IMR-90 (cell line): ENCODE data around the gene MICAL3. TPM values are rescaled to one million over a fixed set of nuclear protein-coding genes. Genes with fewer than 3 reads are reported as not detected.

Experiments used
- ATAC-seq: fragments of 200-7000 bp; cut with Tn5 transposase; 2 replicates; pipeline ENCODE4 v1.9.1; 2020; ENCODE audit warnings: low read depth, mild to moderate bottlenecking, moderate library complexity
- BruUV-seq: library from RNA; stranded (reverse); fragments of 400-500 nt; replicated peaks from 2 replicates; lab custom pipeline; 2021; lab: Mats Ljungman, UMichigan
- CTCF ChIA-PET: fragments of 300-600 bp; formaldehyde crosslinking; extraction: SDS; loops from one replicate; lab custom pipeline; 2021; ENCODE audit warnings: antibody characterized with exemption; lab: Yijun Ruan, JAX
- POLR2A ChIA-PET: fragments of 300-600 bp; sonication (Branson Sonifier 250); formaldehyde crosslinking; loops from one replicate; lab custom pipeline; 2022; ENCODE audit warnings: antibody characterized with exemption; ENCODE audit not compliant: unreplicated experiment; lab: Charles Lee
- DNase-seq: peaks from one replicate; pipeline ENCODE4 v3.0.0; 2013
- H2AFZ ChIP-seq: replicated peaks from 2 replicates; pipeline ENCODE3; 2013; ENCODE audit warnings: low read length, mild to moderate bottlenecking; ENCODE audit not compliant: poor library complexity
- H2AK5ac ChIP-seq: 2 replicates; pipeline ENCODE4 v1.6.1; 2013; ENCODE audit warnings: low read depth, low read length, inconsistent platforms
- H2AK9ac ChIP-seq: replicated peaks from 2 replicates; pipeline ENCODE3; 2013; ENCODE audit warnings: mild to moderate bottlenecking, low read depth, low read length, moderate library complexity; ENCODE audit not compliant: poor library complexity
- H2BK120ac ChIP-seq: 2 replicates; pipeline ENCODE4 v1.6.1; 2013; ENCODE audit warnings: low read depth, low read length, inconsistent platforms
- H2BK15ac ChIP-seq: 3 replicates; pipeline ENCODE4 v1.6.1; 2013; ENCODE audit warnings: low read depth, low read length, inconsistent platforms
- H2BK20ac ChIP-seq: 2 replicates; pipeline ENCODE4 v1.6.1; 2013; ENCODE audit warnings: low read depth, mild to moderate bottlenecking, inconsistent platforms, low read length, moderate library complexity
- H2BK5ac ChIP-seq: 2 replicates; pipeline ENCODE4 v1.6.1; 2013; ENCODE audit warnings: mild to moderate bottlenecking, low read depth, low read length, inconsistent platforms; ENCODE audit not compliant: poor library complexity, severe bottlenecking
- H3K14ac ChIP-seq: replicated peaks from 2 replicates; pipeline ENCODE4 v1.6.1; 2013; ENCODE audit warnings: low read depth, low read length, inconsistent platforms
- H3K18ac ChIP-seq: 2 replicates; pipeline ENCODE4 v1.6.1; 2013; ENCODE audit warnings: low read depth, low read length, control low read depth
- H3K23ac ChIP-seq: 2 replicates; pipeline ENCODE4 v1.6.1; 2013; ENCODE audit warnings: low read depth, low read length, inconsistent platforms
- H3K27ac ChIP-seq: 2 replicates; pipeline ENCODE4 v1.5.1; 2013; ENCODE audit warnings: mild to moderate bottlenecking, control low read depth, low read length; ENCODE audit not compliant: insufficient read depth
- H3K27me3 ChIP-seq: 2 replicates; pipeline ENCODE4 v1.6.1; 2013; ENCODE audit warnings: low read length; ENCODE audit not compliant: control insufficient read depth, insufficient read depth
- H3K36me3 ChIP-seq: 2 replicates; pipeline ENCODE4 v1.6.1; 2013; ENCODE audit warnings: low read length, mixed read lengths; ENCODE audit not compliant: control insufficient read depth, insufficient read depth
- H3K4ac ChIP-seq: 2 replicates; pipeline ENCODE4 v1.6.1; 2013; ENCODE audit warnings: low read depth, low read length, inconsistent platforms
- H3K4me1 ChIP-seq: 2 replicates; pipeline ENCODE4 v1.6.1; 2013; ENCODE audit warnings: low read length, mixed read lengths; ENCODE audit not compliant: control insufficient read depth, insufficient read depth
- H3K4me2 ChIP-seq: 2 replicates; pipeline ENCODE4 v1.6.1; 2013; ENCODE audit warnings: low read depth, mild to moderate bottlenecking, control low read depth, low read length, moderate library complexity
- H3K4me3 ChIP-seq: 2 replicates; pipeline ENCODE4 v1.5.1; 2013; ENCODE audit warnings: low read depth, mild to moderate bottlenecking, control low read depth, low read length, moderate library complexity; ENCODE audit not compliant: insufficient read depth
- H3K56ac ChIP-seq: 2 replicates; pipeline ENCODE4 v1.6.1; 2013; ENCODE audit warnings: low read length, inconsistent platforms; ENCODE audit not compliant: insufficient read depth; ENCODE audit errors: extremely low read depth
- H3K79me1 ChIP-seq, 2 experiments: 2 replicates each; pipeline ENCODE4 v1.6.1; 2013; ENCODE audit warnings: low read length in 2 of 2, inconsistent platforms in 1 of 2, low read depth in 1 of 2
- H3K9ac ChIP-seq: 2 replicates; pipeline ENCODE4 v1.6.1; 2013; ENCODE audit warnings: low read depth, low read length, control low read depth
- H3K9me1 ChIP-seq: 2 replicates; pipeline ENCODE4 v1.6.1; 2013; ENCODE audit warnings: low read length, inconsistent platforms; ENCODE audit not compliant: insufficient read depth
- H3K9me3 ChIP-seq: 2 replicates; pipeline ENCODE4 v1.6.1; 2013; ENCODE audit warnings: low read length; ENCODE audit not compliant: control insufficient read depth, insufficient read depth
- H4K20me1 ChIP-seq: 2 replicates; pipeline ENCODE4 v1.6.1; 2013; ENCODE audit warnings: low read length, inconsistent platforms; ENCODE audit not compliant: insufficient read depth
- H4K5ac ChIP-seq: 2 replicates; pipeline ENCODE4 v1.6.1; 2013; ENCODE audit warnings: mild to moderate bottlenecking, low read depth, low read length, control low read depth
- H4K8ac ChIP-seq, 2 experiments: 2 replicates each; pipeline ENCODE4 v1.6.1; 2013; ENCODE audit warnings: low read depth in 2 of 2, low read length in 2 of 2, control low read depth in 1 of 2, inconsistent platforms in 1 of 2
- H4K91ac ChIP-seq: 2 replicates; pipeline ENCODE4 v1.6.1; 2013; ENCODE audit warnings: low read depth, low read length, inconsistent platforms; ENCODE audit not compliant: insufficient read depth
- CEBPB ChIP-seq: IDR thresholded peaks from 2 replicates; pipeline ENCODE4 v1.6.1; 2012; ENCODE audit warnings: low read depth, low read length, improper control_type of control experiment
- CTCF ChIP-seq: conservative IDR thresholded peaks from 2 replicates; pipeline ENCODE4 v1.5.1; 2012; ENCODE audit warnings: mild to moderate bottlenecking, low read depth, low read length, improper control_type of control experiment
- ELK1 ChIP-seq: fragments of 150-350 bp; IDR thresholded peaks from 2 replicates; pipeline ENCODE4 v1.6.1; 2016; ENCODE audit warnings: low read depth, mild to moderate bottlenecking, low read length, moderate library complexity, borderline replicate concordance
- MAZ ChIP-seq: IDR thresholded peaks from 2 replicates; pipeline ENCODE4 v1.6.1; 2012; ENCODE audit warnings: low read depth, mild to moderate bottlenecking, low read length, improper control_type of control experiment, moderate library complexity, borderline replicate concordance
- RAD21 ChIP-seq: IDR thresholded peaks from 2 replicates; pipeline ENCODE4 v1.6.1; 2012; ENCODE audit warnings: low read length, improper control_type of control experiment
- RCOR1 ChIP-seq: IDR thresholded peaks from 2 replicates; pipeline ENCODE4 v1.6.1; 2012; ENCODE audit warnings: mild to moderate bottlenecking, low read length, improper control_type of control experiment; ENCODE audit not compliant: insufficient replicate concordance
- RFX5 ChIP-seq: IDR thresholded peaks from 2 replicates; pipeline ENCODE4 v1.8.0; 2012; ENCODE audit warnings: low read depth, mild to moderate bottlenecking, low read length, moderate library complexity
- SMC3 ChIP-seq: fragments of 150-350 bp; IDR thresholded peaks from 2 replicates; pipeline ENCODE4 v1.6.1; 2016; ENCODE audit warnings: low read depth, mild to moderate bottlenecking, antibody characterized with exemption, low read length, moderate library complexity
- WGBS, 2 experiments: methylation state at CpG; one replicate each; pipeline versions ENCODE4 v1.1.5 to v1.1.7; 2013; ENCODE audit warnings: missing lambda C conversion rate in 2 of 2; ENCODE audit not compliant: insufficient read length in 1 of 2; ENCODE audit errors: extremely low coverage in 2 of 2; 5-methylcytosine and 5-hydroxymethylcytosine counted together
- dilution Hi-C: fragments of 300-500 bp; cut with HindIII; formaldehyde crosslinking; loops from one replicate; pipeline ENCODE4 v1.14.3; 2018; ENCODE audit warnings: low sequenced_read_pairs; ENCODE audit not compliant: unreplicated experiment
- in situ Hi-C: fragments of 300-500 bp; cut with MboI; formaldehyde crosslinking; loops from 3 replicates; pipeline ENCODE4 v1.14.3; 2019; ENCODE audit warnings: low sequenced_read_pairs, inconsistent platforms, mixed read lengths
- intact Hi-C: fragments of 100-400 bp; cut with micrococcal nuclease; formaldehyde crosslinking; loops from 2 replicates; pipeline ENCODE4 v1.10.0; 2022
- polyA plus RNA-seq, 3 experiments: library from polyadenylated mRNA; depleted of rRNA; stranded (reverse); fragments of >200 nt; gene quantifications; 2 replicates each; pipeline ENCODE4 v1.2.3, GENCODE V29; 2012; ENCODE audit warnings: low replicate concordance in 1 of 3
- total RNA-seq: library from RNA; depleted of rRNA; stranded (reverse); fragments of >200 nt; gene quantifications from 2 replicates; pipeline ENCODE4 v1.2.3, GENCODE V29; 2012

The MICAL3 gene
- total and polyA plus RNA-seq, 2 of the 4 experiments (the other 2 are of a cell fraction): 17.6 to 26.8 TPM

GRCh38 chr22:17888855-17889254, 135.5 kb downstream of the MICAL3 start:
- no peak overlapping the region for H3K4me3 ChIP-seq
- H3K23ac ChIP-seq: no peak overlapping the region
- H4K91ac ChIP-seq: no peak overlapping the region
- H4K20me1 ChIP-seq: no peaks in the 10 kb centered on the region
- DNase-seq (peak; percentile 47), ATAC-seq (no peak)
- no peak overlapping the region for H3K14ac ChIP-seq
- WGBS, 2 experiments: 50% methylated on average over 2 of the region's 7 CpGs; no CpG with 5 or more reads in 1 of the 2 experiments
- dilution Hi-C loops (no loop called here), intact Hi-C loops (loop anchor here (2.0 kb wide), 1 partner anchor 188 kb away; the partner anchor contains the start of gene PEX26), in situ Hi-C loops (no loop called here)
- H3K4me1 ChIP-seq: peaks cover 7% of the 10 kb centered on the region
- no peak overlapping the region for H3K4me2 ChIP-seq
- H3K27me3 ChIP-seq: no peaks in the 10 kb centered on the region
- CTCF ChIA-PET: interaction anchor here (1.0 to 1.7 kb wide), 4 partner anchors 14 to 187 kb away, joined by 3 to 6 read pairs (median 3); no protein-coding TSS in a partner anchor
- POLR2A ChIA-PET: no interaction called here
- no peak overlapping the region for H3K27ac ChIP-seq
- no peak overlapping the region for H2BK120ac ChIP-seq
- no peaks in the 10 kb centered on the region for H3K9me1 ChIP-seq
- no peak overlapping the region for H2AK5ac ChIP-seq
- H4K8ac ChIP-seq: no peak overlapping the region
- H3K9me3 ChIP-seq: no peaks in the 10 kb centered on the region
- no TSS peak for BruUV-seq
- 0 out of 4 replicates have a peak, but pooled peaks cover 0 to 4% of the 10 kb centered on the region in 2 experiments for H3K79me1 ChIP-seq
- peaks cover 39% of the 10 kb centered on the region for H3K36me3 ChIP-seq
- H3K9ac ChIP-seq: no peak overlapping the region
- TF ChIP-seq RAD21 (peak; percentile 49), ELK1 (no peak), CTCF (peak; percentile 41), CEBPB (no peak), RCOR1 (no peak), SMC3 (peak; percentile 35; the same call in 1 of the 2 replicates), RFX5 (no peak), MAZ (no peak)
- no peak overlapping the region for H2BK5ac ChIP-seq
- H3K18ac ChIP-seq: no peak overlapping the region
- H2AK9ac ChIP-seq: no peak overlapping the region
- H3K56ac ChIP-seq: no peak overlapping the region
- H2BK15ac ChIP-seq: no peak overlapping the region
- no peak overlapping the region for H3K4ac ChIP-seq
- no peak overlapping the region for H2BK20ac ChIP-seq
- H4K5ac ChIP-seq: no peak overlapping the region
- H2AFZ ChIP-seq: no peak overlapping the region
